Choroid plexus epithelial cell (primary cell): Measurements from ENCODE around the gene GNLY.

Experiments
- DNase-seq: peaks from one replicate; pipeline ENCODE4 v3.0.0-alpha.2; 2010; ENCODE audit warnings: low read depth
- H3K4me3 ChIP-seq: 2 replicates; pipeline ENCODE4 v1.5.1; 2011; ENCODE audit warnings: low read depth, mild to moderate bottlenecking, control low read depth, low read length, moderate library complexity
- CTCF ChIP-seq: conservative IDR thresholded peaks from 2 replicates; pipeline ENCODE4 v1.5.1; 2011; ENCODE audit warnings: low read depth, mild to moderate bottlenecking, control low read depth, inconsistent platforms, low read length, moderate library complexity

Gene GNLY

GRCh38 chr2:85737961-85738360 lies 43.8 kb downstream of the GNLY start:
- TF ChIP-seq CTCF, result no peak
- no peak for DNase-seq
- no peak overlapping the region for H3K4me3 ChIP-seq

- DNase-seq, result no peak
- H3K4me3 ChIP-seq, result no peak overlapping the region
- no peak for TF ChIP-seq CTCF
These were observed 46.0 kb downstream of the GNLY start for GRCh38 chr2:85740193-85740592.

DNA sequence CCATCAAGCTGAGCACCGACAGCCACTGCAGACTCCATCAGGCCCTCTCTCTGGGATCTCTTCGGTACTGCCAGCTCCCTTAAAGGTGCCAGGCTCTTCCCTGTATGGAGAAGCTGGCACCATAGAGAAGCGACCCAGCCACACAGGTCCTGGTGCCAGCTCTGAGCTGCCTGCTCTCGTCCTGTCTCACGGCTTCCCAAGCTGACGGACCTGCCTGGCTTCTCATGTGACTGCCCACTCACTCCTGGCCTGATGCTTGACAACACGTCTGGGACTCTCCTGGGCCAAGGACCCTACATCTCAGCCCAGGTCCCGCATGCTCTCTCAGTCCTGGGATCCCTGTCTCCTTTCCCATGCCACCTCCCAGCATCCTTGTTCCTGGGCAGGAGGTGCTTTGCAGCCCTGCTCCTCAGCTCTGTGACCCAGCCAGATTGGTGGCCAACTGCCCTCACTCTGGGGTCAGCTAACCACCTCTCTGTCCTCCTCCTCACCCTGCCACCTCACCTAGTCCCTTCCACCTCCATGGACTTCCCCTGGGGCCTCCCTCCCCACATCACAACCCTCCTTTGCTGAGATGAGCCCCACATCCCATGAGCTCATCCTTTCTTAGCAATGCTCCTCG lies 47.2 kb downstream of the GNLY start:
- H3K4me3 ChIP-seq, result no peak overlapping the region

DNA sequence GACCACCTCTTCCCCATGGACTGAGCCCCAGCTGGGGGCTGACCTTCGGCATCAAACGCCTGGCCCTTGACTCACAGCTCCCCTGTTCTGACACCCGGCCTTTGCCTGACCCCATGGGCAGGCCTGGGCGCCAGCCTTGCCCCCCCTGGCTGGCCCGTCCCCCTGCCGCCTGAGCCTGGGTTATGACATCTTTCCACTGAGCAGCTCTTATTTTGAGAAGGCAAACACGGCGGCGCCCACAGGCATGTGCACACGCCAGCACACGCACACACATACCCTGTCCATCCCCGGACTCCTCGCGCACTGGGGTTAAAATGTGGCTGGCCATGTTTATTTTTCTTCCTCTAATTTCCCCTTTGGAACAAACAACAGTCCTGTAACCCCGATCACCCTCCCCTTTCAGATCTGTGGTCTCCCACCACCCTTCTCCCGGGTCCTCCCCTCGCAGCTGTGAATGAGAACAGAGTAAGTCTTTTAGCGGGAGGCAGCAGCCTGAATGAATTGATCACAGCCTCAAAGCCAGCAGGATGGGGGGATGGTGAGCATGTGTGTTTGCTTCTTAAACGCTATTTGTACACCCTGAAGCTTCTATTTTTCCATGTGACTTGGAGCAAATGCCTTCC lies 47.8 kb downstream of the GNLY start:
- H3K4me3 ChIP-seq, result no peak overlapping the region
- no peak for TF ChIP-seq CTCF
- peak; percentile 96 for DNase-seq

More for the DNA sequence above, 47.2 kb downstream of the GNLY start:
- TF ChIP-seq CTCF, result no peak
- DNase-seq, result no peak

- peak; percentile 67 for DNase-seq
- no peak for TF ChIP-seq CTCF
- H3K4me3 ChIP-seq, result no peak overlapping the region
These were observed 49.3 kb downstream of the GNLY start for GRCh38 chr2:85743304-85743978.

- no peak for TF ChIP-seq CTCF
- DNase-seq, result no peak
- no peak overlapping the region for H3K4me3 ChIP-seq
These were observed 49.9 kb downstream of the GNLY start for GRCh38 chr2:85744055-85744454.
